NB4 (cell line): ENCODE measurements around the gene ZNF775.

Source experiments
- MYC ChIP-seq: IDR thresholded peaks from 2 replicates; pipeline ENCODE4 v1.6.1; 2011; ENCODE audit warnings: low read depth, low read length
- POLR2A ChIP-seq: IDR thresholded peaks from 2 replicates; pipeline ENCODE4 v1.6.1; 2011; ENCODE audit warnings: mild to moderate bottlenecking; ENCODE audit not compliant: insufficient read length; ENCODE audit errors: extremely low read depth
- TF ChIP-seq, protein P1 (sequence below): IDR thresholded peaks from one replicate; pipeline ENCODE4 v1.5.1; 2012; ENCODE audit warnings: low read depth, low read length

DNA sequence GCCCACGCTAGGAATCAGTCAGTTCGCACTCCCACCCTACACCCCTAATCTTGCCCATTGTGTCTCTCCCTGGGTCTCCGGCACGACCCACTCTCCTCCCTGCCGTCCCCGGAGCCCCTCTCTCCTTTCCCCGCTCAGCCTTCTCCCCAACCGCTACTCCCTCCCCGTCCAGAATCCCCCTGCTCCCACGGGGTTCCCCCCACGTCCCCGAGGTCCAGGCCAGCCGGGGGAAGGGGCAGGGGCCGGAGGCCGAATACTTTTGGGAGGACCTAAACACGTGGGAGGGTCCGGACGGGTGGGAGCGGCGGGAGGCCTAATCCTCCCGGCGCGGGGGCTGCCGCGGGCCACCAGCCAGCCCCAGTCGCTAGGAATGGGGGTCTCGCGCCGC is 38.3 kb upstream of the ZNF775 start:
- TF ChIP-seq, protein P1, sequence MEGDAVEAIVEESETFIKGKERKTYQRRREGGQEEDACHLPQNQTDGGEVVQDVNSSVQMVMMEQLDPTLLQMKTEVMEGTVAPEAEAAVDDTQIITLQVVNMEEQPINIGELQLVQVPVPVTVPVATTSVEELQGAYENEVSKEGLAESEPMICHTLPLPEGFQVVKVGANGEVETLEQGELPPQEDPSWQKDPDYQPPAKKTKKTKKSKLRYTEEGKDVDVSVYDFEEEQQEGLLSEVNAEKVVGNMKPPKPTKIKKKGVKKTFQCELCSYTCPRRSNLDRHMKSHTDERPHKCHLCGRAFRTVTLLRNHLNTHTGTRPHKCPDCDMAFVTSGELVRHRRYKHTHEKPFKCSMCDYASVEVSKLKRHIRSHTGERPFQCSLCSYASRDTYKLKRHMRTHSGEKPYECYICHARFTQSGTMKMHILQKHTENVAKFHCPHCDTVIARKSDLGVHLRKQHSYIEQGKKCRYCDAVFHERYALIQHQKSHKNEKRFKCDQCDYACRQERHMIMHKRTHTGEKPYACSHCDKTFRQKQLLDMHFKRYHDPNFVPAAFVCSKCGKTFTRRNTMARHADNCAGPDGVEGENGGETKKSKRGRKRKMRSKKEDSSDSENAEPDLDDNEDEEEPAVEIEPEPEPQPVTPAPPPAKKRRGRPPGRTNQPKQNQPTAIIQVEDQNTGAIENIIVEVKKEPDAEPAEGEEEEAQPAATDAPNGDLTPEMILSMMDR = no peak
- TF ChIP-seq POLR2A (no peak), MYC (no peak)
